Gastroesophageal sphincter (tissue), 3 donors: ENCODE data around the gene GDF11.

Source experiments
- CTCF ChIP-seq, 4 experiments: fragments of 200-600 bp in 2 of 4; fragments of 450-650 bp in 2 of 4; sonication (generic) in 1 of 4; IDR thresholded peaks; one replicate each; pipeline ENCODE4 v1.5.1; 2017 to 2019; ENCODE audit warnings: antibody characterized with exemption in 4 of 4, mild to moderate bottlenecking in 2 of 4, moderate library complexity in 2 of 4
- POLR2A ChIP-seq, 2 donors: fragments of 450-650 bp; IDR thresholded peaks; one replicate each; pipeline ENCODE4 v1.6.1; 2017; ENCODE audit warnings: antibody characterized with exemption in 2 of 2, mild to moderate bottlenecking in 2 of 2, moderate library complexity in 1 of 2

- TF ChIP-seq CTCF (IDR thresholded peaks at IDR 0.05) (no peak), POLR2A (IDR thresholded peaks at IDR 0.05) (no peak)
Measured at GRCh38 chr12:55723516-55724225, 19.3 kb upstream of the GDF11 start.
